HG02571 (cell line): ENCODE data around the gene CUL2.
"Not testable (repeated sequence)": the region's sequence is repeated elsewhere in the genome, so short reads cannot be mapped to it uniquely, and the experiment has no call there.

Experiments
- ATAC-seq: cut with Tn5 transposase; IDR thresholded peaks from one replicate; pipeline ENCODE4 v1.9.1; 2021; ENCODE audit warnings: mild to moderate bottlenecking, moderate library complexity; ENCODE audit not compliant: unreplicated experiment

The CUL2 gene

GRCh38 chr10:35025916-35026315 lies 64.2 kb downstream of the CUL2 start:
- ATAC-seq = no peak

GRCh38 chr10:35020481-35020880 lies 69.7 kb downstream of the CUL2 start:
- ATAC-seq = no peak

- ATAC-seq = no peak
Observed at GRCh38 chr10:35019041-35020024, 70.8 kb downstream of the CUL2 start.

- ATAC-seq = no peak
Observed at GRCh38 chr10:35017608-35018007, 72.5 kb downstream of the CUL2 start.

GRCh38 chr10:35015843-35016408 lies 74.2 kb downstream of the CUL2 start:
- no peak for ATAC-seq

- ATAC-seq = no peak
Observed at GRCh38 chr10:35012781-35013180, 77.4 kb downstream of the CUL2 start.

- no peak for ATAC-seq
Observed at GRCh38 chr10:35011771-35012191, 78.4 kb downstream of the CUL2 start.

GRCh38 chr10:35007858-35008301 lies 82.3 kb downstream of the CUL2 start:
- ATAC-seq = no peak

GRCh38 chr10:35006836-35007235 lies 83.3 kb downstream of the CUL2 start:
- no peak for ATAC-seq

GRCh38 chr10:35005868-35006267 lies 84.3 kb downstream of the CUL2 start:
- ATAC-seq = no peak

GRCh38 chr10:35004651-35005050 lies 85.5 kb downstream of the CUL2 start:
- no peak for ATAC-seq

- ATAC-seq = no peak
Observed at GRCh38 chr10:35003906-35004305, 86.2 kb downstream of the CUL2 start.

GRCh38 chr10:35000936-35001335 lies 89.2 kb downstream of the CUL2 start:
- no peak for ATAC-seq

GRCh38 chr10:34999532-34999931 lies 90.6 kb downstream of the CUL2 start:
- no peak for ATAC-seq

- no peak for ATAC-seq
Observed at GRCh38 chr10:34998940-34999339, 91.2 kb downstream of the CUL2 start.

GRCh38 chr10:34996843-34997242 lies 93.3 kb downstream of the CUL2 start:
- no peak for ATAC-seq

GRCh38 chr10:34995925-34996324 lies 94.2 kb downstream of the CUL2 start:
- ATAC-seq = no peak

- peak; percentile 78 for ATAC-seq
Observed at GRCh38 chr10:34994565-34995142, 95.5 kb downstream of the CUL2 start.

GRCh38 chr10:34993782-34994181 lies 96.4 kb downstream of the CUL2 start:
- ATAC-seq = no peak

GRCh38 chr10:34991117-34991516 lies 99.0 kb downstream of the CUL2 start:
- not testable (repeated sequence) for ATAC-seq

- ATAC-seq = no peak
Observed at GRCh38 chr10:34988397-34989067, 101.6 kb downstream of the CUL2 start.
